Memory B cell (primary cell): ENCODE results near the gene NT5C2.

Experiments
- ATAC-seq: fragments of 150-1000 bp; cut with Tn5 transposase; 2 replicates; pipeline ENCODE4 v1.10.0; 2021; ENCODE audit warnings: low read depth, mild to moderate bottlenecking, moderate library complexity
- DNase-seq, 2 donors: peaks; one replicate each; pipeline ENCODE4 v3.0.0; 2022; ENCODE audit warnings: low spot score in 2 of 2
- H3K27ac Mint-ChIP-seq: one replicate; pipeline ENCODE4 v1.8.0; 2022; ENCODE audit warnings: mild to moderate bottlenecking, moderate library complexity, mixed read lengths
- H3K27me3 Mint-ChIP-seq: one replicate; pipeline ENCODE4 v1.8.0; 2022; ENCODE audit warnings: mixed read lengths
- H3K36me3 Mint-ChIP-seq: one replicate; pipeline ENCODE4 v1.8.0; 2022; ENCODE audit warnings: mild to moderate bottlenecking, mixed read lengths
- H3K4me1 Mint-ChIP-seq: one replicate; pipeline ENCODE4 v1.8.0; 2022; ENCODE audit warnings: mixed read lengths
- H3K4me3 Mint-ChIP-seq: one replicate; pipeline ENCODE4 v1.8.0; 2022; ENCODE audit warnings: mild to moderate bottlenecking, moderate library complexity, mixed read lengths
- H3K9me3 Mint-ChIP-seq: one replicate; pipeline ENCODE4 v1.8.0; 2022; ENCODE audit warnings: mixed read lengths

Gene NT5C2

DNA sequence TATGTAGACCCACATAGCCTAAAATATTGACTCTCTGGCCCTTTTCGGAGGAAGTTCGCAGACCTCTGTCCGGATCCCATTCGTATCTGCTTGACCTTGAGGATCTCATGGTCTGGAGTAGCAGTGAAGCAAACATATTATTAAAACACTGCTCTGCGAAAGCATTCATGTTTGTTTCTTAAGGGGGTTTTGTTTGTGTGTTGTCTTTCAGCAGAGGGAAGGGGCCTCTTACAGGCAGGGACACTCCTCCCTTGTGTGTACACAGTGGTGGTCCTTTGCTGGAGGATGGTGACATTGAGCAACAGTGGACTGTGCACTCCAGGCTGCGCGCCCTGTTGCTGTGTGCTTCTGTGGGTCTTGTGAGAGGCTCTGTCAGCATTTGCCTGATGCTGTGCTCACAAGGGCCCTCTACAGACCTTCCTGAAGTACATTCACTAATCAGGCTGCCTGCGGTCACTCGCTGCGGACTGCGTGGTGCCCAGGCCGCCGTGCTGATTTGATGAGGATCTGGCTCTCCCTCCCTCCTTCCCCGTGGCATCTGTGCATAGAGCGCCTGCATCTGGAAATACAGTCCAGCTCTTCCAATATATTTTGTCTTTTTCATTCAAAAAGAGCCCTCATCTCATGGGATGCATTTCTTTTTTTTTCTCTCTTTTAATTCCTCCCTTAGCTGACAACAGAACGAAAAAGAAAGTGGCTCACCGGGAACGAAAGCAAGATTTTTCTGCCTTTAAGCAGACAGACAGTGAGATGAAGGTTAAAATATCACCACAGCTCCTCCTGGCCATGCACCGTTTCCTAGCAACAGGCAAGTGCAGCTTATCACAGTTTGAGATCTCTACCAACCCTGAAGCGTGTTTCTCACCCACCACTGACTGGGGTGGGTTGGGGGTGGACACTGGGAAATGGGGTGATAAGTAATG is 139.2 kb downstream of the NT5C2 start:
- Mint-ChIP-seq H3K4me1 (peaks cover 6% of the 10 kb centered on the region), H3K36me3 (peaks cover 28% of the 10 kb centered on the region), H3K27me3 (no peaks in the 10 kb centered on the region), H3K27ac (peak overlapping the region; percentile 48), H3K9me3 (no peaks in the 10 kb centered on the region), H3K4me3 (peak overlapping the region; percentile 62)
- ATAC-seq (no peak), DNase-seq (no peak)

DNA sequence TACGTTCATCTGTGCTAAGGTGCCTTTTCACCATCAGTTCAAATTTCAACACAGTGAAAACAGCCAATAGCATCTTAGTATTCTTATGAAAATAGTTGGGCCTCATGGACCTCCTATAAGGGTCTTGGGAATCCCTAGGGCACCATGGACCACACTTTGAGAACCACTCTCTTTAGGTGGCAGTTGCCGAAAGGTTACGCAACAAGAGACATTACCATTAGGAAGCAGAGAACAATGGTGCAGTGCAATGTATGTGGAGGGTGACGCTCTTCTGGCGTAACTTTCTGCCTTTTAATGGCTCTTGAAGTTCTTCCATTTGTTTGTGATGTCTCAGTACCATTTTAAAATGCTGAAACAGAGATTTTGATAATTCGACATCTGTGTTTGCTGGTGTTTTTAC is 143.8 kb downstream of the NT5C2 start:
- DNase-seq = no peak
- Mint-ChIP-seq H3K9me3 (no peaks in the 10 kb centered on the region), H3K36me3 (peaks cover 15% of the 10 kb centered on the region), H3K27ac (no peak overlapping the region), H3K27me3 (no peaks in the 10 kb centered on the region), H3K4me3 (no peak overlapping the region), H3K4me1 (peaks cover 5% of the 10 kb centered on the region)
- no peak for ATAC-seq

DNA sequence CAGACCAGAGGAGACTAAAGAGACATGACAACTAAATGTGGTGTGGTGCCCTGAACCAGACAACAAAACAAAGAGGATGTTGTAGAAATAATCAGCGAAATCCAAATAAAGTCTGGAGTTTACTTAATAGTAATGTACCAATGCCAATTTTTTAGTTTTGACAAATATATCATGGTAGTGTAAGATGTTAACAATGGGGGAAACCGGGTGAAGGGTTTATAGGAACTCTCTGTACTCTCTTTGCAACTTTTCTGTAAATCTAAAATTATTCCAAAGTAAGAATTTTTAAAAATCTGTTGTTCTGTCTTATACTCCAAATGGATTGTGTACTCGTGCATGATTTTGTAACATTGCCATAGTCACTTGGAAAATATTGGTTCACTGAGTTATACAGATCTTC is 145.7 kb downstream of the NT5C2 start:
- Mint-ChIP-seq H3K27ac (no peak overlapping the region), H3K27me3 (no peaks in the 10 kb centered on the region), H3K9me3 (no peaks in the 10 kb centered on the region), H3K4me3 (no peak overlapping the region), H3K4me1 (peaks cover 4% of the 10 kb centered on the region), H3K36me3 (peaks cover 13% of the 10 kb centered on the region)
- ATAC-seq (no peak), DNase-seq (no peak)

DNA sequence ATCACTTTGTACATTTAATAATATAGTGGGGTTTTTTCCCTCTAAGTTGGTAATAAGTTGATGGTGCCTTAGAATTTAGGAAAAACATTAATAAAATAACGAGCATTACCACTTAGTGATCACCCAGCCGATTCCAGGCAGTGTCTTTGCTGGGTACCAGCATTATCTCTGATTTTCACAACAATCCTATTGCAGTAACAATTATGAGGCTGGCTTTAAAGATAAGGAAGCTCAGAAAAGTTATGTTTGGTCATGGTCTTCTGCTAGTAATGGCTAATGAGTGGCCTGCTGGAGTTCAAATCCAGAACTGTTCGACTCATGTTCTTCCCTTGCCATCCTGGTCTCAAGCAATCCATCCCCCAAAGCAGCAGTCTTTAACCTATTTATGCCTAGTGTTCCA is 147.1 kb downstream of the NT5C2 start:
- H3K27ac Mint-ChIP-seq = no peak overlapping the region
- peaks cover 11% of the 10 kb centered on the region for H3K4me1 Mint-ChIP-seq
- H3K27me3 Mint-ChIP-seq = no peaks in the 10 kb centered on the region
- no peak overlapping the region for H3K4me3 Mint-ChIP-seq
- ATAC-seq (no peak), DNase-seq (no peak)
- peaks cover 10% of the 10 kb centered on the region for H3K36me3 Mint-ChIP-seq
- no peaks in the 10 kb centered on the region for H3K9me3 Mint-ChIP-seq

DNA sequence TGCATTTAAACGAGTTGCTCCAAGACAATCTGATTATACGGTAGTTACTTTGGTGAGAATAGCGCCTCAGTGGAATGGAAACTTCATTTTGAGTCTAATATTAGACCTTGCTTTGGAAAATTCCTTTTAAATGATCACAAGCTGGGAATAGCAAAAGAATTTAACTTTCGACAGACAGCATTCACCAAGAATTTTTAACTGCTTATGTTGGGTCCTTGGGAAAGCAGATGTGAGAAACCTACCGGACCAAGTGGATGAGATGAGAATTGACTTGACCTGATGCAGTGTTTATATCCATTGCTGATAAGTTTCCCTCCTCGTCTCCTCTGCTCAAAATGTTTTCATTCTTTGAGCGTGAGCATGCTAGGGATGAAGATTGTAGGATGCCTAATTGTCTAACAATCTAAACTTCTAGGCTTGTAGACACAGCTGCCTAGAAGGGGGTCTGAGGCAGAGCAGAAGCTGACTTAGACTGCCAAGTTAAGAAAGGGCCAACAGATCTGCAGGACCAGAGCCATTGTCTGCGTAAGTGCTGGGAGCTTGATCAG is 148.1 kb downstream of the NT5C2 start:
- H3K4me3 Mint-ChIP-seq = no peak overlapping the region
- ATAC-seq = no peak
- H3K27ac Mint-ChIP-seq = no peak overlapping the region
- H3K4me1 Mint-ChIP-seq = peaks cover 14% of the 10 kb centered on the region
- H3K27me3 Mint-ChIP-seq = no peaks in the 10 kb centered on the region
- H3K36me3 Mint-ChIP-seq = peaks cover 8% of the 10 kb centered on the region
- DNase-seq = no peak
- no peaks in the 10 kb centered on the region for H3K9me3 Mint-ChIP-seq

DNA sequence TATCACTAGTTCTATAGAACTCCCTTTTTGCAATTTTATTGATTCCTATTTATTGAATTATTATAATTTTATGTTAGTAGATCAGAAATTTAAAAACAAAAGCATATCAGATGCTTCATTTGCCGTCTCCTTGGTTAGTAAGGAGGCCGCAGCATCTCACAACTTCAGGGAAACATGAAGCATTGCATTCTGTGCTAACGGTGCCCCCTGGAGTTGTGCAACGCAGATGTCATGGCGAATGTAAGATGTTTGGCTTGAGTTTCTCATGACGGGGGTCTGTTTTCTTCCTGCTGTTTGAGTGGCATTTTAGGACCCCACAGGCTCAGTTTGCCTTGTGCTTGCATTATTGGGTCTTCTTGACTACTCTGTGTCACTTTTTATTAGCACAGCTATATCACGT is 150.2 kb downstream of the NT5C2 start:
- Mint-ChIP-seq H3K36me3 (peaks cover 4% of the 10 kb centered on the region), H3K9me3 (no peaks in the 10 kb centered on the region), H3K4me1 (peaks cover 14% of the 10 kb centered on the region), H3K27me3 (no peaks in the 10 kb centered on the region), H3K4me3 (no peak overlapping the region), H3K27ac (no peak overlapping the region)
- DNase-seq (no peak), ATAC-seq (no peak)

DNA sequence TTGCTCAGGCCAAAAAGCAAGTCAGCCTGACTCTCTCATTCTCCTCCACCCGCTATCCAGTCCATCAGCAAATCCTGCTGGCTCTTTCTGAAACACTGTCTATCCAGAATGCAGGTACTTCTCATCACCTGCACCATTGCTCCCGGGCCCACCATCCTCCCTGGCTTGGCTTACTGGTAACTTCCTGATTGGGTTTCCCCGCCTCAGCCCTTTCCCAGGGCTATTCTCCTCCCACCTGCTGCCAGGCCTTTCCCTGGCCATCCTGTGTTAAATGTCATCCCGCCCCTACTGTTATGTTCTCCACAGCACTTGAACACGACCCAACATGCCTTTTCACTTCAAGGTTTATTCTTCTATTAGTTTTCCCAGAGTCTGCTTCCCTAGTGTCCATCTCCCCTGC is 150.9 kb downstream of the NT5C2 start:
- DNase-seq (no peak), ATAC-seq (no peak)
- H3K9me3 Mint-ChIP-seq = no peaks in the 10 kb centered on the region
- no peaks in the 10 kb centered on the region for H3K27me3 Mint-ChIP-seq
- H3K27ac Mint-ChIP-seq = no peak overlapping the region
- H3K4me3 Mint-ChIP-seq = no peak overlapping the region
- peaks cover 14% of the 10 kb centered on the region for H3K4me1 Mint-ChIP-seq
- H3K36me3 Mint-ChIP-seq = peaks cover 3% of the 10 kb centered on the region

DNA sequence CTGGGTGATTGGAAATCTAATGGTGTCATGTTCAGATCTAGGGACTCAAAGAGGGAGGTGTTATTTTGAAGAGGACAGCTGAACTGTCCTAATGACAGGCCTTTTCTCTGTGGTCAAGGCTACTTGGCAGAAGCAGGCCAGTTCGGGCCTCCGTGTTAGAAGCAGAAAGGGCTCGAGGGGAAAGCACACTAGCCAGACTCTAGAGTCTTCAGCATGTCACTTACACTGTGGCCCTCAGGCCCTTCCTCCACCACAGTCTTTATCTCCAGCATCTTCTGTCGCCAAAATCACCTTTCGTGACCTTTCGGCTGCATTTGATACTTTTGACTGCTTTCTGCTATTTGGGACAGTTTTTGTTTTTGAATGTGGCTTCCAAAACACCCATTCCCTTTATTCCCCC is 151.7 kb downstream of the NT5C2 start:
- peaks cover 2% of the 10 kb centered on the region for H3K36me3 Mint-ChIP-seq
- no peak for ATAC-seq
- no peak overlapping the region for H3K4me3 Mint-ChIP-seq
- DNase-seq = no peak
- H3K9me3 Mint-ChIP-seq = no peaks in the 10 kb centered on the region
- H3K27ac Mint-ChIP-seq = no peak overlapping the region
- peaks cover 14% of the 10 kb centered on the region for H3K4me1 Mint-ChIP-seq
- no peaks in the 10 kb centered on the region for H3K27me3 Mint-ChIP-seq

DNA sequence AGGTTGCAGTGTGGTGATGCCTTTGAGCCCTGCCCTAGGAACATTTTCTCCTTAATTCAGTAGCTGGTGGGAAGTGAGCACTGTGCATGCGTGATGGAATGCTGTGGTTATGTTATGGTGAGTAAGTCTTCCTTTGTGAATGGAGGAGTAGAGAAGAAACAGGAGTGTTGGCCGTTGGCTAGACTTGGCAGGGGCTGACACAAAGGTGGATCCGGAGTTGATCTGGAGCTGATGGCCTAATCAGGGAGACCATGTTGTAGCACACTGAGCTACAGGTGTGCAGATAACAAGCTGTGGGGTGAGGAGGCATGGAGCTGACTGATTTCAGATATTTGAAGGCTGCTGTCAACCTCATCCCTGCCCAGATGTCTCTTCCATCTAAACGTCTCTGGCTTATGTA is 152.7 kb downstream of the NT5C2 start:
- H3K4me3 Mint-ChIP-seq = no peak overlapping the region
- H3K4me1 Mint-ChIP-seq = peaks cover 14% of the 10 kb centered on the region
- no peaks in the 10 kb centered on the region for H3K27me3 Mint-ChIP-seq
- ATAC-seq (no peak), DNase-seq (no peak)
- no peaks in the 10 kb centered on the region for H3K9me3 Mint-ChIP-seq
- no peak overlapping the region for H3K27ac Mint-ChIP-seq
- peaks cover 2% of the 10 kb centered on the region for H3K36me3 Mint-ChIP-seq

DNA sequence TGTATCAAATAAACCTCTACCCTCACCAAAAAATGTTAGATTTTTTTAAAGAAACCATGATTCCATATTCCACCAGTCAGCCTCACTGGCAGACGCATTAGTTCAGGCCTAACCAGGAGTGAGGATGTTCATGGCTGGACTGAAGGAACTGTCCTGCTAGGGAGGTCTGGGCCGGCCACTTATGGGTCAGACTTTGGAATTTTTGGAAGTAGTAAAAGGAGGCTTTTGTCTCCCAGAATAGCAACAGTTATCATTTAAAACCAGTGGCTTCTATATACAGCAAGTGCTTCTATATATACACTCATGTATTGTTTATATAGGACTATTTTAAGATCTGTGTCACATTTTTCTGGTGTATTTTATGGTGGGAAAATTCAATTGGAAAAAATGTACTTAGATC is 154.5 kb downstream of the NT5C2 start:
- ATAC-seq (no peak), DNase-seq (no peak)
- Mint-ChIP-seq H3K27me3 (no peaks in the 10 kb centered on the region), H3K27ac (no peak overlapping the region), H3K9me3 (no peaks in the 10 kb centered on the region), H3K4me1 (peaks cover 14% of the 10 kb centered on the region), H3K4me3 (no peak overlapping the region), H3K36me3 (no peaks in the 10 kb centered on the region)
